ENCODE data around the gene NPIPB6. TPM values are rescaled to one million over a fixed set of nuclear protein-coding genes. Genes with fewer than 3 reads are reported as not detected.
"Not testable (repeated sequence)": the region's sequence is repeated elsewhere in the genome, so short reads cannot be mapped to it uniquely, and the experiment has no call there.

Gene NPIPB6
- total RNA-seq: 1 to 10 TPM in 1 of 3 donors, under 1 TPM in 1, not detected in 1; 0.81 to 1.4 TPM

GRCh38 chr16:28363408-28363807 lies at the start of gene NPIPB6:
Gene NPIPB6, minus strand, starts transcription at chr16:28363508. Its CDS starts 686 bp downstream, at chr16:28362822.
- not testable (repeated sequence) for H3K36me3 Mint-ChIP-seq (ENCODE audit: insufficient read depth); DNase-seq; H3K9me3 Mint-ChIP-seq; ATAC-seq; H3K4me1 Mint-ChIP-seq (ENCODE audit: low read depth); H3K27me3 Mint-ChIP-seq (ENCODE audit: low read depth); H3K4me3 Mint-ChIP-seq

- not testable (repeated sequence) for DNase-seq; H3K9me3 Mint-ChIP-seq; H3K4me1 Mint-ChIP-seq (ENCODE audit: low read depth); H3K27me3 Mint-ChIP-seq (ENCODE audit: low read depth); H3K36me3 Mint-ChIP-seq (ENCODE audit: insufficient read depth)
- peak within 1 kb of the TSS; percentile 78 for H3K4me3 Mint-ChIP-seq
- peak; percentile 100 for ATAC-seq
Measured at GRCh38 chr16:28403220-28404072, 40.1 kb upstream of the NPIPB6 start, which contains the start of gene EIF3CL. Gene EIF3CL, minus strand, starts transcription at chr16:28403841. Its CDS starts 223 bp downstream, at chr16:28403618.

- H3K27me3 Mint-ChIP-seq (ENCODE audit: low read depth); ATAC-seq; H3K4me1 Mint-ChIP-seq (ENCODE audit: low read depth); H3K36me3 Mint-ChIP-seq (ENCODE audit: insufficient read depth); DNase-seq; H3K9me3 Mint-ChIP-seq; H3K4me3 Mint-ChIP-seq: not testable (repeated sequence)
Measured at GRCh38 chr16:28392054-28392453, 28.7 kb upstream of the NPIPB6 start.

GRCh38 chr16:28382177-28382867 lies 19.0 kb upstream of the NPIPB6 start:
- not testable (repeated sequence) for H3K36me3 Mint-ChIP-seq (ENCODE audit: insufficient read depth); H3K4me1 Mint-ChIP-seq (ENCODE audit: low read depth); H3K9me3 Mint-ChIP-seq; DNase-seq; H3K27me3 Mint-ChIP-seq (ENCODE audit: low read depth); H3K4me3 Mint-ChIP-seq; ATAC-seq

GRCh38 chr16:28377822-28378221 lies 14.5 kb upstream of the NPIPB6 start:
- H3K9me3 Mint-ChIP-seq; DNase-seq; H3K36me3 Mint-ChIP-seq (ENCODE audit: insufficient read depth); H3K4me1 Mint-ChIP-seq (ENCODE audit: low read depth); H3K27me3 Mint-ChIP-seq (ENCODE audit: low read depth); ATAC-seq; H3K4me3 Mint-ChIP-seq: not testable (repeated sequence)

- not testable (repeated sequence) for H3K36me3 Mint-ChIP-seq (ENCODE audit: insufficient read depth); H3K27me3 Mint-ChIP-seq (ENCODE audit: low read depth); ATAC-seq; DNase-seq; H3K9me3 Mint-ChIP-seq; H3K4me1 Mint-ChIP-seq (ENCODE audit: low read depth); H3K4me3 Mint-ChIP-seq
Measured at GRCh38 chr16:28377108-28377625, 13.9 kb upstream of the NPIPB6 start.

GRCh38 chr16:28375115-28375514 lies 11.8 kb upstream of the NPIPB6 start:
- DNase-seq; H3K4me3 Mint-ChIP-seq; H3K9me3 Mint-ChIP-seq; H3K4me1 Mint-ChIP-seq (ENCODE audit: low read depth); H3K27me3 Mint-ChIP-seq (ENCODE audit: low read depth); H3K36me3 Mint-ChIP-seq (ENCODE audit: insufficient read depth): not testable (repeated sequence)
- peak; percentile 28 to 61 for ATAC-seq

- not testable (repeated sequence) for DNase-seq; H3K4me3 Mint-ChIP-seq; H3K36me3 Mint-ChIP-seq (ENCODE audit: insufficient read depth); H3K4me1 Mint-ChIP-seq (ENCODE audit: low read depth); H3K27me3 Mint-ChIP-seq (ENCODE audit: low read depth); H3K9me3 Mint-ChIP-seq
- peak in 1 of 2 donors; percentile 33 for ATAC-seq
Measured at GRCh38 chr16:28374281-28374680, 11.0 kb upstream of the NPIPB6 start.

- not testable (repeated sequence) for H3K9me3 Mint-ChIP-seq; H3K27me3 Mint-ChIP-seq (ENCODE audit: low read depth); H3K4me1 Mint-ChIP-seq (ENCODE audit: low read depth); H3K36me3 Mint-ChIP-seq (ENCODE audit: insufficient read depth); ATAC-seq; DNase-seq; H3K4me3 Mint-ChIP-seq
Measured at GRCh38 chr16:28367926-28368325, 4.6 kb upstream of the NPIPB6 start.

GRCh38 chr16:28364268-28365173 lies 1.2 kb upstream of the NPIPB6 start:
- H3K36me3 Mint-ChIP-seq (ENCODE audit: insufficient read depth); H3K4me1 Mint-ChIP-seq (ENCODE audit: low read depth); H3K4me3 Mint-ChIP-seq; H3K9me3 Mint-ChIP-seq; H3K27me3 Mint-ChIP-seq (ENCODE audit: low read depth): not testable (repeated sequence)
- DNase-seq (peak; percentile 11), ATAC-seq (peak; percentile 99)

- not testable (repeated sequence) for ATAC-seq; H3K4me3 Mint-ChIP-seq; DNase-seq; H3K9me3 Mint-ChIP-seq; H3K36me3 Mint-ChIP-seq (ENCODE audit: insufficient read depth); H3K4me1 Mint-ChIP-seq (ENCODE audit: low read depth); H3K27me3 Mint-ChIP-seq (ENCODE audit: low read depth)
Measured at GRCh38 chr16:28362600-28362999, 708 bp downstream of the NPIPB6 start.

- not testable (repeated sequence) for H3K4me3 Mint-ChIP-seq; H3K36me3 Mint-ChIP-seq (ENCODE audit: insufficient read depth); ATAC-seq; H3K9me3 Mint-ChIP-seq; DNase-seq; H3K27me3 Mint-ChIP-seq (ENCODE audit: low read depth); H3K4me1 Mint-ChIP-seq (ENCODE audit: low read depth)
Measured at GRCh38 chr16:28338230-28338629, 25.1 kb downstream of the NPIPB6 start.

- not testable (repeated sequence) for ATAC-seq; DNase-seq; H3K4me3 Mint-ChIP-seq; H3K27me3 Mint-ChIP-seq (ENCODE audit: low read depth); H3K36me3 Mint-ChIP-seq (ENCODE audit: insufficient read depth); H3K9me3 Mint-ChIP-seq; H3K4me1 Mint-ChIP-seq (ENCODE audit: low read depth)
Measured at GRCh38 chr16:28336940-28337710, 26.2 kb downstream of the NPIPB6 start.

Data from activated T-cell treated with anti-CD3 and anti-CD28 coated beads, Interleukin-2, amount 50 U/mL, for 4 hours (primary cell).